HG03039 (cell line): ENCODE measurements around the gene HK2.
"Not testable (repeated sequence)": the region's sequence is repeated elsewhere in the genome, so short reads cannot be mapped to it uniquely, and the experiment has no call there.

Experiments used
- ATAC-seq: cut with Tn5 transposase; IDR thresholded peaks from one replicate; pipeline ENCODE4 v1.9.1; 2021; ENCODE audit warnings: mild to moderate bottlenecking, moderate library complexity; ENCODE audit not compliant: unreplicated experiment

The HK2 gene

DNA sequence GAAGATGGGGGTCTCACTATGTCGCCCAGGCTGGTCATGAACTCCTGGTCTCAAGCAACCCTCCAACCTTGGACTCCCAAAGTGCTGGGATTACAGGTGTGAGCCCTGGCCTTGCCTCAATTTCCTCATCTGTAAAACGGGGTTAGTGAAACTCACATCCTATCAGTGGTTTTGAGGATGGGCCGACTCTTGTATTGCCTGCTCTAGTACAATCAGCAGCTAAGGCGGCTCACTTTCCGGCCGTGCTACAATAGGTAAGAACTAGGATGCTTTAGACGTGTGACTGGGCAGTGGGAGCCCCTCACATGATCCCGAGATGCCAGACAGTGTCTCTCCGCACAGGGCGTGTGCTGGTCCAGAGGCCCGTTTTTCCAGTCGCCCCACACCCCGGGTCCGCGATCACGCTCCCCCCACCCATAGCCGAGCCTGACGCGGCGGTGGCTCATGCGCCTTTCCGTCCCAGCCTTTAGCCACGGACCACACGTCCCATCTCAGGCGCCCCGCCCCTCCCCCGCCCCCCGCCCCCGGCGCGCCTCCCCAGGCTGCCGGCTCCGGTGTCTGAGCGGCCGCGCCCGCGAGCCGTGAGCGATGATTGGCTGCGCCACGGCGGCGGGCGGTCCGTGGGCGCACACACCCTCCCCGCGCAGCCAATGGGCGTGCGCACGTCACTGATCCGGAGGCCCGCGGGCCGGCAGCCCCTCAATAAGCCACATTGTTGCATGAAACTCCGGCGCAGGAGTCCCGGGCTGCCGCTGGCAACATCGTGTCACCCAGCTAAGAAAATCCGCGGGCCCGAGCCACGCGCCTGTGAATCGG, at the start of gene HK2:
Gene HK2, plus strand, starts transcription at position 710 of the 816 bp plus-strand sequence. CDS start 454 bp downstream, outside the sequence.
- peak; percentile 84 for ATAC-seq

DNA sequence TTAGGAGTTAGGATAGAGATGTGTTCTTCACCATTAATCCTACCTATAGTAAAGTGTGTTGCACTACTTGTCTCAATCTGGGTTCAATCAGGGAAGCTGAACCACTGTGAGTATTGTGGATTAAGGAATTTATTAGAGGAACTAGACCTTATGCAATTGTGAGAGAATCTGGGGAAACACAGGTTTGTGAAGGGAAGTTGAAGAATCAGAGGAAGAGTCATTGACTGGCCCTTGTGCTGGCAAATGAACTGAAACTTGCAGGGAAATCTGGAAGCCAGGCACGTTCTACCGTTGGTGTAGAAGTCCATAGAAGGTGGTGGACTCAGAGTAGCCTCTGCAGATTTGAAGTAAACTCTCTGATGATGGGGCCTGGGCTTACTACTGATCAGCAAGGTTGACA, 44.7 kb upstream of the HK2 start:
- no peak for ATAC-seq

DNA sequence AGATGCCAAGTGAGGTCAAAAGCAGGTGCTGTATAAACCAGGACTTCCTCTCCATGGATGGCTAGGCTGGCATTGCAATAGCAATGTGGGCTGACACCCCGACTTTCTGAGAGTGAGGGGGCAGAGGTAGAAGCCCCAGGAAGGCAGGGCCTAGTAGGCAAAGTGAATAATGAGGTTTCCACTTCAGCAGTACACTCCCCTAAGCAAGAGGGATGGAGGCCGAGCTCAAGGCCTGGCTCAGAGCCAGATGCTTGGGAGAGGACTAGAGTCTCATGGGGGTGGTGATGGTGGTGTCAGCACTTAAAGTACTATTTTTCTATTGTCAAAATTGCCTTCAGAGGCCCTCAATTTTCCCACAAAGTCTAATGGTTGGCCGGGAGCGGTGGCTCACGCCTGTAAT, 41.6 kb upstream of the HK2 start:
- ATAC-seq: no peak

DNA sequence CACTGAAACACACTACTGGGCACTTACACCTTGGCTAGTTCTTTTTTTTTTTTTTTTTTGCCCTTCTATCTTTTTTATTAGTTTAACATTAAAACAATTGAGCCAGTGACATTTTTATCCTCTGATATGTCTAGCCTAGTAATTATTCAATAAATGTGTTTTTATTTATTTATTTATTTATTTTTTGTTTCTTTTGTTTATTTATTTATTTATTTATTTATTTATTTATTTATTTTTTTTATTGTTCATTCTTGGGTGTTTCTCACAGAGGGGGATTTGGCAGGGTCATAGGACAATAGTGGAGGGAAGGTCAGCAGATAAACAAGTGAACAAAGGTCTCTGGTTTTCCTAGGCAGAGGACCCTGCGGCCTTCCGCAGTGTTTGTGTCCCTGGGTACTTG, 39.0 kb upstream of the HK2 start:
- not testable (repeated sequence) for ATAC-seq

DNA sequence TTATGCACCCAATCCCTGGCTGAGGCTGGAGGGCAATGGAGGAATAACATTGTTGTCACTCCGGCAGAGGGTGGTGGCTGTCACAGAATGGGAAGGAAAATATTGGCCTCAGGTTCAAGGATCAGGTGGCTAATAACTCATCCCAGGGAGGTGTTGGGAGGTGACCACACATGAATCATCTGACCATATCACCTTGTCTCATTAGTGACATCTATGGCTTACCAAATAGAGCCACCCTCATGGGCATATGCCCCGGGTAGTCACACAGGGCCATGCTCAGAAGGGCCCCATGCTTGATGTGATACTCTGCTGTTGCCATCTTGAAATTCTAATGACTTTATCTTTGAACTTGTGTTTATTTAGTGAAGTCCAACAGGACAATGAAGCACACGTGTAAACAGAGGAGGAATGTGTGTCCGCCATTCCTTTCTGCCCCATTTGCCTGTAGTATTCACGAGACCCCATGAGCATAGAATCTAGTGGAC, 27.5 kb upstream of the HK2 start:
- ATAC-seq: no peak

DNA sequence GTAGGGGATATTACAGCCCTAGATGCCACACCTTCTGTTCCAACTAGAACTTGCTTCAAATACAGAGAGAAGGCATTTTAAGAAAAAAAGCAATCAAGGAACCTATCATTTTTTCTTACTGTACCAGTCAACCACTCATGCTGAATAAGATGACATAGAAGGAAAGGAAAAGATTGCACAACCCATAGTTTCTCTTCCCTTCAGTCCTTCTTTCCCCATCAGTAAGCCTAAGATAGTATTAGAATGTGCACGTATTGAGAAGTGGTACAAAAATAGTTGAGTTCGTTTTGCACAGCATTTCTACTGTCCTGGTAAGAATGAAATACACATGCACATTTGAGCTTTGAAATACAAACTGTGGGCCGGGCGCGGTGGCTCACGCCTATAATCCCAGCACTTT, 27.0 kb upstream of the HK2 start:
- no peak for ATAC-seq

DNA sequence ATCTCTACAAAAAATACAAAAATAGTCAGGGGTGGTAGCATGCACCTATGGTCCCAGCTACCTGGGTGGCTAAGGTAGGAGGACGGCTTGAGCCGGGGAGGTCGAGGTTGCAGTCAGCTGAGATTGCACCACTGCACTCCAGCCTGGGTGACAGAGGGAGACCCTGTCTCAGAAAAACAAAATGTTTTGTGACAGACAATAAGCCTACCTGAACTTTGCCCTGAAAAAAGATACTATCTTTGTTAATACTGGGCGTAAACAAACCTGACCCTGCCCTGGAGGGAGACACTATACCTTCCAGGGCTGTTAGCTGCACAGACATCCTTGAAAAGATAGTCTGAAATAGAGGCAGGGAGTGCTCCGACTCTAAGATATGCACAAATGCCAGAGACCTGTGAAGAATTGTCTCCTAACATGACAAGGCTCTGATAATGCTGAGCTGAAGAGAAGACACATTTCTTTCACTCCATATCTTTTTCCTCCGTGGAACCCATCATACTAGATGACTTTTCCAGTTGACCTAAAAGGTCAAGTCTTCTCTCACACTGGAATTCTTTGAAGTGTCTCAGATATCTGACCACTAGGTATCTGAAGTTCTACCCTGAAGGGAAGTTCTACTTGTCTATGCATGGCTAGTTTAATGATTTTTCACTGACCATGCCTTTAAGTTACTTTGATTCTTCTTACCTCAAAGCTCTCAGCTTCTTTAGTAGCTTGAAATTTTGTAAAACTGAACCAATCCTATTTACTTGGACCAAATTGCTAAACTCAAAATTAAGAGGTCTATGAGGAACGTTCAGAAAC, 20.9 kb upstream of the HK2 start:
- ATAC-seq: no peak

DNA sequence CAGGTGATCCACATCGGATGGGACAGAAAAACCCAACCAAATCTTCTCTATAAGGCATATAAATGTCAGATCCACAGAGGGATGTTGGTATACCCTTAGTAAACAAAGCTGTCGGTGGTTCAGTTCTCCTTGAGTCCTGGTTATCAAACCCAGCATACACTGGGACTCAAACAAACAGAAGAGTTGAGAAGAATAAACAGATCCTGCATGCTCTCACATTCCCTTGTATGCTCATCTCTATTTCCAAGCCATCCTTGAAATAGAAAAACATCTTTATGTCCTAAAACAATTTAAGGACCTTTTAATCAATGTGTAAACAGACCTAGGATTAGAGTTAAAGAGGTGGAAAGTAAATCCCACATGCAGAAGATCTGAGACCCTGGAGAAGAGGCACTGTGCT, 19.8 kb upstream of the HK2 start:
- ATAC-seq: no peak

DNA sequence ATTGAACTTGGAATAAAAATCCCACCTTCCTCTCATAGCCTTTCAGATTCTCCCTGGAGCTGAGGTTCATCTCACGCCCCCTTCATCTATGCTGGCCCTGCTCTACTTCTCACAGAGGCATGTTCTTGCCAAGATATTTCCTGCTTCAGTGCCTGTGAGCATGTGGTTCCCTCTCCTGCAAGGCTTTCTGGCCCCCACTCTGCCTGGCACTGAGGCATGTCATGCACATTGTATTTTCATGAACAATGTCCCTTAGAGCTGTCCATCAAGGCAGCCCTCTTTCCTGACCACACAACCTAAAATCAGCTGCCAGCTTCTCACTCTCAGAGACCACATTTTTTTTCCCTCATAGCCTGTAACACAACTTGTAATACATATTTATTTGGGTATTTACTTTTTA, 18.0 kb upstream of the HK2 start:
- no peak for ATAC-seq

DNA sequence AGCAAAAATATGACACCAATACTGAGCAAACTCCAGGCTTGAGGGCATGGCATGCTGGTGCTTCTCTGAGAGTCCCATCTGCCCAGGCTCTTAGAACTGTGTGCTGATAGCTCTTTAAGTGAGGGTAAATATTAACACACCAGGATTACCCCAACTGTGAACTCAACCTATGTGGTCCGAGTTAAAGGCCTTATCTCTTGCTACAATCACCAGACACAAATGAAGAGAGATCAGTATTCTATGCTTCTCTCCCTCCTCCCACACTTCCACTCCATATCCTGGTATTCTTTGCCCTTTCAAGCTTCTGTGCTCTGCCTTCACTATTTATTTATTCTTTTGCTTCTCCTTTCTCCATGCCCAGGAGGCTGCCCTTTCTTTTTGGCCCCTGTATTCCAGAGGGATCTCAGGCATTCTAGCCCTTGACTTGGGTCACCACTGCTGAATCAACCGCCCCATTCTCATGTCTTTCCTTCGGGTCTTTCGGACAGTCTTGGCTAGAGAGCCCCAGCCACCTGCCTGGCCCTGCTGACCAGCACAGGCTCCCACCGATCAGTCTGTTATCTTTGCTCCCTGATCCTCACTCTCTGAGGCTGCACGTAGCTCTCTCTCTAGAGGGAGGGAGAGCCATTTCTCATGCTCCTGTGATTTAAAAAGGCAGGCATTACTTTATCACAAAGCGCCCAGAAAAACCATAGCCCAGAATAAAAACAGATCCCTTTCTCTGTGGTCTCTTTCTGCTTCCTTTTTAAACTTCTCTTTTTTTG, 17.2 kb upstream of the HK2 start:
- ATAC-seq: no peak

DNA sequence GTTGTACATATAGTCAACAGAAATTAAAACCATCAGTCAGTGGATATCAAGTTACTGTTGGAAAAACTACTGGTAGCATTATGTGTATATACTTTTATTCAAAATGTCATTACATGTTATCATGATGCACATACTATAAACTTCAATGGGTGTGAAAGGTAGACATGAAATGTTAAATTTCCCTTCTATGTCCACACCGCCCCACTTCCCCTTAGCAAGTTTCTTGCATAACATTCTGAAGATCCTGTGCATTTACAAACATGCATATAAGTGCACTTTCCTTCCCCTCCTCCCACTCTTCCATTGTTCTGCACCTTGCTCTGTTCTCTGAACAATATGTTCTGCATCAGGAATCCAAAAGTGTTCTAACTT, 16.6 kb upstream of the HK2 start:
- ATAC-seq: no peak

DNA sequence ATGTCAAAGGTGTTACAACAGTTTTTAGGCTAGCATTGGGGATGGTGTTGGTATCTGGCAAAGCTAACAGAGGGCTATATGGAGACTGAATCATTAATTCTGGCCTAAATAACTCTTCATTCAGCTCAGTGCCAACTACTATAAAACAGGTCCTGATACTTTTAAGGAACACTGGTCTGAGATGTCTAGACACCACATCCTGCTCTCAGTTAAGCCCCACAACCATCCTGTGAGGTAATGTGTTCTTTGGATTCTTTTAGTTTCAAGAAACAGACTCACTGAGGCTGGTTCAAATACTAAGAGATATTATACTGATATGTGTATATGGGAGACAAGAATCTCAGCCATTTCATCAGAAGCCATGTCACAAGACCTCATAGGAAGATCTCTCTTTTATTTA, 14.2 kb upstream of the HK2 start:
- no peak for ATAC-seq

DNA sequence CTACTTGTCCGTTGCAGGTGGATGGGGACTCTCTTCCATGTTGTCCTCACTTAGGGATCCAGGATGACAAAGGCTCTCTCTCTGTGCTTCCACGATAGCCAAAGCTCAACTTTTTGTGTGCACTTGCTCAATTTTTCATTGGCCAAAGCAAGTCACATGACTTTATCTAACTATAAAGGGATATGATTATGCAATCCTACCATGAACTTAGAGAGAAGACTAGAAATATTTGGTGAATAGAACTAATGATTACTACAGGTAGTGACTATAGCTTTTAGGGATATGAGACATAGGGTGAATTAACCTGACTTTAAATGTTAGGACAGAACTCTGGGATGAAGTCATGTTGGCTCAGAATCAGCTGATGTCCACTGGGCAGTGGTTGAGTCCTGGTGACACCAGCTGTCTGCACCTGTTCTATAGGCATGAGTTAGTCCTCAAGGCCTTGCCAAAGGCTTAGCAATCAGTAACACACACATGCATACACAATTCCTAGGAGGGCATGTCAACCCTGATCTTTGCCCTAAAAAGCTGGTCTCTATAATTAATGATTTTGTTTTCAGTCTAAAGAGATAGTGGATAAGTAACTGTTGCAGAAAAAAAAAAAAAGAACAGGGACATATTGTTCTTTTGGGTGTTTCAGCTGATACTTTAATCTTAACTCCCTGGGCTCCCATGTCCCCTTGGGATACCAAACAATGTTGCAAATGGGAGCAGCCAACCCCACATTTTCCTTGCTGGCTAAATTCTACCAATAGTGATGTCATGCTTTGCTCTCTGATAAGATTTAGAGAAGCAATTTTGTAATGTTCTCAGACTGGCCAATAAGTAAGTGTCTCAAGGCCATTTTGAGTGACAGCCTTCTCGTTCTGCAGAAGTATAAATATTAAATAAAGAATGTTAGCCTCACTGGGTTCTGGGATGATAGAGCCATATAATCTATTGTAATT, 12.5 kb upstream of the HK2 start:
- ATAC-seq: no peak

DNA sequence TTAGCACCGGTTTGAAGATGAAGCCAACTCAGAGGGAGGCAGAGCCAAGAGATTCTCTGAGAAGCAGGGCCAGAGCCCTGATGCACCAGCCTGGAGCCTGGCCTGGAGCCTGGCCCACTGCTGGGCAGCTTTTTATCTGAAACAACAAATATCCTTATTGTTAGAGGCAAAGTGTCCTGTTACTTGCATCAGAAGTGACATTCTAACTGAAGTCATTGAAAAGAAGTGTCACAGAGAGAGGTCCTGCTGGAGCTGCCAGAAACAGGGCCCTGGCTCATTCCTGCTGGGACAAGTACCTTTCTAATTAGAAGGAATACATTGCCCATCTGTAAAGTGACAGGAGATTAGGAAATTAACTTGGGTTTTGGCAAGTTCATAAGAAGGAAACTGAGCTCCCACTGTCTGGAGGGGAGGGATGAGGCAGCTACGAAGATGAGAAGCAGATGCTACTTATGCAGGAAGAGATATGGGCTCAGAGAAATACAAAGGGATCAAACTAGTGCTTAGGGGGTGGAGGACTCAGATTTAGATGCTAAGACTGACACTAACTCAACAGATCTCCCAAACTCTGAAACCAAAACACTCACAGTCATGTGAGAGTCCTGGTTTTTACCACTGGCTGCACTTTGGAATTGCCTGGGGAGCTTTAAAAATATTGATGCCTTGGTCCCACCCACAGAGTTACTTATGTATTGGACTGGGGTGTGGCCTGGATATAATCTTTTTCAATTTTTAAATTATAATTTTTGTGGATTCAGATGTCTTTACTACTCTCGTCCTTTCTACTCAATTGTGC, 11.0 kb upstream of the HK2 start:
- no peak for ATAC-seq

DNA sequence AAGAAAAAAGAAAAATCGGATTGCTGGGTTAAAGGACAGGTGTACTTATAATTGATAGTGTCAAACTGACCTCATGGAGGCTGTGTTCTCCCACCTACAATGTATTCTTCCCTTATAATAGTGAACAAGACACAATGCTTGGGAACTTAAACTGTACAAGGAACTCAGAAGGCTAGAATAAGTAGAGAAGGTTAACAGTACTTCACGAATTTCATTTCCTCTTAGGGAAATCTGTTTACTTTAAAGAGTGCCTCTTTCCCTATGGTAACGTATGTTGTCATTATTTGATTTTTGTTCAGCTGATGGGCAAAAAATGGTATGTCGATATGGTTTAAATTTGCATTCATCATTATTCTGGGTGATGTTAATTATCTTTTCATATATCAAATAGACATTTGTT, 9.2 kb upstream of the HK2 start:
- ATAC-seq: no peak

DNA sequence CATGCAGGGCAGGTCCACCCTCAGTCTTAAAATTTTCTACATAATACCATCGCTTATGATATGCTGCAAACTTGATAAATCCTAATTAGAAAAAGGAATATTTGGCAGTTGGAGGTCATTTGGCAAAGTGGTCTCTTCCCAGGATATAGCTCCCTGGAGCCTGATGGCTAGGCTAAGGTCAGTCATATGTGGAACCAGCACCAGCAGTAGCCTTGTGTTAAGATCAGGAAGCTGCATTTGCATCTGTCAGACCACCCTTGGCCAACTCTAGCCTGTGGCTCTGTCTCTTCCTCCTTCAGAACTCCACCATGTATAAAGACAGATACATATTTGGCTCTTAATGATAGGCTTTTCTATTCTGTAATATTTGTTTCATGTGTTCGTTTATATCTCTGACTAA, 5.4 kb upstream of the HK2 start:
- ATAC-seq: no peak

DNA sequence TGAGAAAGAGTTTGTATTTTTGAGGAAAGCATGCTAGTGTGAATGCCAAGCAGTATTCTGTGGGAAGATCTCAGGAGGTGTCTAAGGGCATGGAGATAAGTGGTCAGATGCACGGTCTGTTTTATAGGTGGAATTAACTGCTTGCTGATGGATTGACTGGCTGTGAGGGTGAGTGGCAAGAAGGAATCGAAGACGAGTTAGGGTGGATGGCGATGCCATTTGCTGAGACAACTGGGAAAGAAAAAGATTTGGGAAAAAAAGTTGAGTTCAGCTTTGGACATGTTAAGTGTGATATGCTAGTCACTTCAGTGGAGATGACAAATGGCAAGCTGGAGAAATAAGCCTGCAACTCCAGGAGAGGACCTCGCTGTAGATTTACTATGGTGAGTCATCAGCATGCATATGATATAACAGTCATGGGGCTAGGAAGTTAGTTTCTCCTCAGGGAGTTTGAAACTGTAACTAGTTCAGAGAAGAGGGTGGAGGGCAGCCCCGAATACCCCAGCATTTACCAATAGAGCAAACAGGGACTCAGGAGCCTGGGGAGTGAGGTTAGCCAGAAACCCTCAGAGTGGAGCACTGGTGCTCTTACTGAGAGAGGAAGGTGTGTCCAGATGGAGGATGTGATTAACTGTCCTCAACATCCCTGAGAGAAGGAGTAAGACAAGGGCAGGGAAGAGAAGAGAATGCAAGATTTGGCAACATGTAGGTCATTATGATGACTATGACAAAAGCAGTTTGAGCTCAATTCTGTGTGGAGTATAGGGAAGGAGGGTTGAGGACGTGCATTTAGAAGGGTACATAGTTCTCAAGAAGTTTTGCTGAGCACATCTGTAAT, 2.0 kb upstream of the HK2 start:
- no peak for ATAC-seq

DNA sequence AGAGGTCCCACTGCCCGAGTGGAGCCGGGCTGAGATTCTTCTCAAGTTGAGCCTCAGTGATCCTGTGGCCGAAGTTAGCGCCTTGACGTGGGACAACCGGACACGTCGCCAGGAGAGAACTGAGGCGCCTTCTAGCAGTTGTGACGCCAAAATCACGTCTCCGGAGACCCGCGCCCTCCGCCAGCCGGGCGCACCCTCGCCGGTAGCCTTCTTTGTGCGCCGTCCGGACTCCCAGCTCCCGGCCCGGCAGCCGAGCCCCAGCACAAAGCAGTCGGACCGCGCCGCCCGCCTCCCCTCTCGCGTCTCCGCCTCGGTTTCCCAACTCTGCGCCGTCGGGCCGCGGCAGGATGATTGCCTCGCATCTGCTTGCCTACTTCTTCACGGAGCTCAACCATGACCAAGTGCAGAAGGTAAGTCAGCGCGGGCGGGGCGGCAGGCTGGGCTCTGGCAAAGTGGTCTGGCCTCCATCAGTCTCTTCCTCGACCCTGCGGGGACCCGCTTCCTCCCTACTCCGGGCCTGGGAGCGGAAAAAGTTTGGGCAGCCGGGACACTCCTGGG, 386 bp downstream of the HK2 start:
- peak; percentile 3 for ATAC-seq
